ENCODE measurements around the gene OR4D9. TPM values are rescaled to one million over a fixed set of nuclear protein-coding genes. Genes with fewer than 3 reads are reported as not detected.

The OR4D9 gene
- total and polyA plus RNA-seq, 2 experiments from 2014 or later, result not detected

- no peaks in the 10 kb centered on the region for H3F3A ChIP-seq (replicated peaks; ENCODE audit: low read depth)
- H3K36me3 ChIP-seq (ENCODE audit: insufficient read depth), result no peaks in the 10 kb centered on the region
- H3K27me3 ChIP-seq (ENCODE audit: insufficient read depth), result no peaks in the 10 kb centered on the region
- Mint-ChIP-seq H3K9me3 (peaks cover 12% of the 10 kb centered on the region; the same call in 2 of the 3 replicates), H3K36me3 (ENCODE audit: low read depth) (peaks cover 10% of the 10 kb centered on the region; the same call in 2 of the 3 replicates), H3K4me3 (peak overlapping the region; percentile 82), H3K4me1 (peaks cover 18% of the 10 kb centered on the region), H3K27ac (peak overlapping the region; percentile 94), H3K27me3 (ENCODE audit: insufficient read depth, low read depth, poor library complexity) (peaks cover 24% of the 10 kb centered on the region)
- no peaks in the 10 kb centered on the region for H3K79me2 ChIP-seq (replicated peaks; ENCODE audit: insufficient read depth)
- TF ChIP-seq POLR2AphosphoS5 (IDR thresholded peaks at IDR 0.05; ENCODE audit: low read depth) (no peak), NANOG (IDR thresholded peaks at IDR 0.05; ENCODE audit: borderline replicate concordance) (0 out of 2 replicates have a peak, but pooled peaks have one; percentile 19), CREB1 (CRISPR knock-in tag; IDR thresholded peaks at IDR 0.05; ENCODE audit: low read depth) (peak; percentile 58), ZNF331 (CRISPR knock-in tag; IDR thresholded peaks at IDR 0.05; ENCODE audit: low read depth) (peak; percentile 39; the same call in 1 of the 2 replicates), ZNF462 (CRISPR knock-in tag; IDR thresholded peaks at IDR 0.05) (no peak), CTCF (conservative IDR thresholded peaks at IDR 0.05; ENCODE audit: low read depth in 2 of 2) (peak; percentile 17 to 24; a peak in 2 of 4 replicates), ETS1 (IDR thresholded peaks at IDR 0.05) (peak; percentile 65)
- H4K20me1 ChIP-seq (replicated peaks; ENCODE audit: insufficient read depth), result no peaks in the 10 kb centered on the region
- H3K27ac ChIP-seq (ENCODE audit: low read depth), result peak overlapping the region; percentile 95
- H2AFZ ChIP-seq, result no peak overlapping the region
- ATAC-seq, result peak; percentile 89
- 0 out of 2 replicates have a peak, but pooled peaks cover 3% of the 10 kb centered on the region for H3K9me2 ChIP-seq (ENCODE audit: insufficient read depth)
- H3K4me1 ChIP-seq (ENCODE audit: insufficient read depth), result peaks cover 7% of the 10 kb centered on the region
- H3K4me3 ChIP-seq, result peak overlapping the region; percentile 65
- peak overlapping the region; percentile 80 for H3K4me2 ChIP-seq
- DNase-seq (ENCODE audit: low spot score), result peak; percentile 97
Measured at GRCh38 chr11:59550368-59550841, 39.1 kb downstream of the OR4D9 start.

All from GM23338 (cell line).